ENCODE results near the gene GGA2.
"Not testable (repeated sequence)": the region's sequence is repeated elsewhere in the genome, so short reads cannot be mapped to it uniquely, and the experiment has no call there.

Gene GGA2

DNA sequence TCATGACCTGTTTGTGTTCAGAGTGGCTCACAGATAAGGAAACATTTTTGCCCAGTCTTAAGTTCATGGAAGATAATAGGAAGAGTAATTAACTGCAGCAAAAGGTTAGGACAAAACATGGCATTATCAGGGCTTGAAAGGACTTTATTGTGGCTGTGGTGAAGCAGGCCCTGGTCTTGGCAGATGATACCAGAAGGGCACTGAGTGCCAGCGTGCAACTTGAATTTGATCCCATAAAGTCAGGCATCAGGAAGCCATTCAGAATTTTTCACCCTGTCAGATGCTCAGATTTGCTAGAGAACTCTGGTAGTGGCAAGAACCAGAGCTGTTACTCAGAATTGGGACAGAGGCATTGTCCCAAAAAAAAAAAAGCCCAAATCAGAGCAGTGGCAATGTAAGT is 46.1 kb downstream of the GGA2 start:
- no peak for DNase-seq

DNA sequence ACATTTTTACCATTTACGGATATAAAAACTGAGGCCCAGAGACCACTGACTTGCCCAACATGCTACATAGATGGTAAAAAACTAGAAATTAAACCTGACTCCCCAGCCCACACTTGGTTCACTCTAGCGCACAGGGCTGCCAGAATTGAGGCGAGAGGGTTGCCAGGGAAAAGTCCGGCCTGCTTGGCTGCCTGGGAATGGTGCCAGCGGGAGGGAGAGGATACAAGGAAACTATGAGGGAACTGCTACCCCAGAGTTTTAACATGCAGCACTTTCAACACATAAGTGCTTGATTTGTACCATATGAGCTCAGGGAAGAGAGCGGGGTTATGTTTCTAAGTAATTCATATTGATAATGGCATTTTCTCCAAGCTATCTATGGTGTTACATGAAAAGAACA is 47.3 kb downstream of the GGA2 start:
- not testable (repeated sequence) for DNase-seq

DNA sequence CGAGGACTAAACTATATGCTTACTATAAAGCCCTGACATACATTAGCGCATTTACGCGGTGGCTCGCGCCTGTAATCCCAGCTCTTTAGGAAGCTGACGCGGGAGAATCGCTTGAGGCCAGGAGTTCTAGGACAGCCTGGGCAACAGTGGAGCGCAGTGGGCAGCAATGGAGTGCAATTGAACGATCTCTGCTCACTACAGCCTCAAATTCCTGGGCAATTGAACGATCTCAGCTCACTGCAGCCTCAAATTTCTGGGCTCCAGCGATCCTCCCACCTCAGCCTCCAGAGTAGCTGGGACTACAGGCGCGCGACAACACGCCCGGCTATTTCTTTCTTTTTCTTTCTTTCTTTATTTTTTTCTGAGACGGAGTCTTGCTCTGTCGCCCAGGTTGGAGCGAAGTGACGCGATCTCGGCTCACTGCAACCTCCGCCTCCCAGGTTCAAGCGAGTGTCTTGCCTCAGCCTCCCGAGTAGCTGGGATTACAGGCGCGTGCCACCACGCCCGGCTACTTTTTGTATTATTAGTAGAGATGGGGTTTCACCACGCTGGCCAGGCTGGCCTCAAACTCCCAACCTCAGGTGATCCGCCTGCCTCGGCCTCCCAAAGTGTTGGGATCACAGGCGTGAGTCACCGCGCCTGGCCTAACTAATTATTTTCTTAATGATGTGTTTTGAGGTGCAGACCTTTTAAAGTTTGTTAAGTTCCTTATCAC is 56.8 kb downstream of the GGA2 start:
- DNase-seq: no peak

DNA sequence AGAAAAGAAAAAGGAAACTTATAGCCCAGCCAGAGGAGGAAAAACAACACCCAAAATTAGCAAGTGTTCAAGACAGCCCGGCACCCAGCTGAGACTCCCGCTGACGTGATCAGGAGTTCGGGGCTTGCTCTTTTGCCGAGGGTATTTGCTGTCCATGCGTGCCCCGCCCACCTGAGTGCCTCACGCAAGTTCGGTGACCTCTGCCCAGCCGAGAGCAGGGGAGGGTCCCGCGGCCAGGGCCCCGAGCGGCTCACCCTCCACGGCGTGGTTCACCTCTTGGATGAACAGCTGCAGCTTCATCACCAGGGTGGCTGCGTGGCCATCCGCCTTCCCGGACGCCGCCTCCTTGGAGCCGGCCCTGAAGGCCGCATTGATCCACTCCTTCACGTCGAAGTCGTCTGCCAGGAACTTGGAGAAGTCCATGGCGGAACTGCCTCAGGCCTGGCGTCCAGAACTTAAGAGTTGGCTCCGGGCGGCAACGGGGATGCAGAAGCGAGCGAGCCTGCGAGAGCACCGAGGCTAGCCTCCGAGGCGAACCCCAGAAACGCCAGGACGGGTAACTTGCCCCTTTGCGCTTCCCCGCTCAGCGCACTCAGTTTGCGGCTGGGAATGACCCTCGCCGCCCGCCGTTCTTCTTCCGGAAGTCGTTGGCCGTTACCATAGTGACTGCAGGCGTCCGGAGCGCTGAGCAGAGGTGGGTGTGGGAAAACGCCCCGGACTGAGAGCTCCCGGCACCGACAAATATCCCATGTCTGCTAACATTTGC is 57.5 kb downstream of the GGA2 start, which contains the start of gene COG7:
TSS of gene COG7 (minus strand) at position 618 of the 766 bp plus-strand sequence. CDS start at position 423, 195 bp downstream.
- DNase-seq: peak; percentile 90

DNA sequence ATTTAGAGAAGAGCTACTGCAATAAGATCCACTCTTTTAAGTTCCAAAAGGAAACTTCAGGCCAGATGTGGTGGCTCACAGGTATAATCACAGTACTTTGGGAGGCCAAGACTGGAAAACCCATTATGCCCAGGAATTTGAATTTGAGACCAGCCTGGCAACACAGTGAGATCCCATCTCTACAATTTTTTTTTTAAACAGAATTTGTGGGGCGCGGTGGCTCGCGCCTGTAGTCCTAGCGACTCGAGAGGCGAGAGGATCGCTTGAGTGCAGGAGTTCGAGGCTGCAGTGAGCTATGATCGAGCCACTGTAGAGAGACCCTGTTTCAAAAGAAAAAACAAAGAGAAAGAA is 58.1 kb downstream of the GGA2 start:
- no peak for DNase-seq

DNA sequence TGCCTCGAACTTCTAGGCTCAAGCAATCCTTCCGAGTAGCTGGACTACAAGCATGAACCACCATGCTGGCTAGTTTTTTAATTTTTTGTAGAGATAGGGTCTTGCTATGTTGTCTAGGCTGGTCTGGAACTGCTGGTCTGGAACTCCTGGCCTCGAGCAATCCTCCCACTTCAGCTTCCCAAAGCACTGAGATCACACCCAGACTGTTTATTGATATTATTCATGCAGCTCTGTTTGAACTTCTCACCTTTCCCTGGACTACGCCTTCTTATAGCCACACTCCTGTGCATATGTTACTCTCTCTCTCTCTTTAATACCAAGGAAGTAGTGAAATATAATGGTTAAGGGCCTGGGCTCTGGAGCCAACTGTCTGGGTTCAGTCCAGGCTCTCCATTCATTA is 61.9 kb downstream of the GGA2 start:
- no peak for DNase-seq

DNA sequence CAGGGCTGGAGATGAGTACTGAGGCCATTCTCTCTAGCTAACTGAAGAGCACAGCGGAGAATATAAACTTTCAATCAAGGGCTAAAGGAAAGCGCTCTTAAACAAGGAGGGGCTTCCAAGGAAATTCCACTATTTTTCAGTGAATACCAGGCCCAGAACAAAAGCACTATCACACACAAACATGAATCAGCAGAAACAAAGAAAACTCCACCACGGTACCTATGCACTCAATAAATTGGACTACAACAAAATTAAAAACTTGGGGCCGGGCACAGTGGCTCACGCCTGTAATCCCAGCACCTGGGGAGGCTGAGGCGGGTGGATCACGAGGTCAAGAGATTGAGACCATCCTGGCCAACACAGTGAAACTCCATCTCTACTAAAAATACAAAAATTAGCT is 72.8 kb downstream of the GGA2 start:
- not testable (repeated sequence) for DNase-seq

DNA sequence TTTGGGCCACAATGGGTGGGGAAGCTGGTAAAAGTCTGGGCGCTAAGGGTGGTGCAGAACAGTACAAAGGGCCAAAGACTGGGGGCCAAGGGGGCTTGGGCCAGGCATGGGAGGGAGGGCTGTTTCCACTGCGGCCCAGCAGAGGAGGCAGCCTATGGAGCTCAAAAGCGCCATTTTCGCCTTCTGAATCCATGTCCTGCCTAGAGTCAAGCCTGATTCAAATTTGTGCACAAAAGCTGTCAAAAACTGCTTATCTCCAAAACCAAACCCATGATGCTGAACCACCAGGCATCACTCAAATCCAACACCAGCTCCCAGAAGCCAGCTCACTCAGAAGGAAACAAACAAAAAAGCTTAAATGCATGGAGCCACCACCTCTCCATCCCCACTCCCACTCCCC is 73.3 kb downstream of the GGA2 start:
- no peak for DNase-seq

DNA sequence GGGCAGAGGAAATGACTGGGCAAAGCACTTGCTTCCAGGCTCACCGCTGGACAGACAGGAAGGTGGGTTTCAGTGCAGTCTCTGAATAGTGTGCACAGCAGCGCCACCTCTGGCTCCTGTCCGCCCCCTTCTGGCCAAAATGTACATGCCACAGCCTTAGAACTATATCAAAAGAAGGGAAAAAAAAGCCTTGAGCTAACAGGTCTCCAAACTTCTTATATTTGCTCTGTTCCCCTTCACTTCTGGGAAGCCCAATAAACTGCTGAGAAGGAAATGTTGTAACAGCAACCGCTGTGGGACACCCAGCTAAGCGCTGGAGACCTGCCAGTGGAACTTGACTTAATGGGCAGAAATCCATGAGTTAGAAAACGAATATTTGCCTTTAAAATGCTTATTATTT is 74.8 kb downstream of the GGA2 start:
- DNase-seq: peak; percentile 74

DNA sequence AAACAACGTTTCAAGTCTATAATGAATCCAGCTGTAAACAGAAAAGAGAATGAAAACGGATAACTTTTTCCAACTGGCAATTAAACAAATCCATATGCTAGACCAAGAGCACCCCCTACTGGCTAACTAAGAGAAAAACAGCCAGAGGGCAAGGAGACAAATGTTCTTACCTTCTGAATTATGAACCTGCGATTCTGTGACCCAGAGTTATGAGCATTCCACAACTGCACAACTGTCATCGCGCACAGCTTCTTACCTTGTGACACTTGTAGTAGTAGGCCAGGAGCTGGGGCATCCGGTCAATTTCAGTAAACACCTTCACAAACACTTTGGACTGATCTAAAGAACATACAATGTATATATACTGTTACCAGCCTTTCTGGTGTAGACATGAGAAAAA is 75.9 kb downstream of the GGA2 start:
- DNase-seq: peak; percentile 13

DNA sequence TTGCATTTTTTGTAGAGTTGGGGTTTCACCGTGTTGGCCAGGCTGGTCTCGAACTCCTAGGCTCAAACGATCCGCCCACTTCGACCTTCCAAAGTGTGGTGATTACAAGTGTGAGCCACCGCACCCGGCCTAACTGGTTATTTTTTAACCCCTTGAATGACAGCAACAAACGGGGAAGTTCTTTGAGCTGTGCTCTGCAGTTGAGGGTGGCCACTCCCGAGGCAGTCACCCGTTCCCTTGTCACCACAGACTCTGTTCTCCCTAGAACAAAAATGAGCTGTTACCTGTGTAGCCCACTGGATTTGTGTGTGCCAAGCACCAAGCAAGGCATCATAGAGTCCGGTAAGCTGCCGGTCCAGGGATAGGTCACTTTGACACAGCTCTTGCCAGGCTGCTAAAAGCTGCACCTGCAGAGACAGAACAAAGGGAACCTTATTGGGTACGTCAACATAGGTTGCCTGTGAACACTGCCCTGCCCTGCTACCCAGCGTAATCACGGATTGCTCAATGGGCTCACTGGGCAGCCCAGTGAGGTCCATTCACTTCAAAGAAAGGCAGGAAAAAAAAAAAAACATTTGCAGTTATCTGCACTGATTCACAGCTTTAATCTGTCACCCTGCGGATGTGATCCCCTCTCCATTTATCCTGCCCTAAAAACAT is 76.9 kb downstream of the GGA2 start:
- DNase-seq: no peak

DNA sequence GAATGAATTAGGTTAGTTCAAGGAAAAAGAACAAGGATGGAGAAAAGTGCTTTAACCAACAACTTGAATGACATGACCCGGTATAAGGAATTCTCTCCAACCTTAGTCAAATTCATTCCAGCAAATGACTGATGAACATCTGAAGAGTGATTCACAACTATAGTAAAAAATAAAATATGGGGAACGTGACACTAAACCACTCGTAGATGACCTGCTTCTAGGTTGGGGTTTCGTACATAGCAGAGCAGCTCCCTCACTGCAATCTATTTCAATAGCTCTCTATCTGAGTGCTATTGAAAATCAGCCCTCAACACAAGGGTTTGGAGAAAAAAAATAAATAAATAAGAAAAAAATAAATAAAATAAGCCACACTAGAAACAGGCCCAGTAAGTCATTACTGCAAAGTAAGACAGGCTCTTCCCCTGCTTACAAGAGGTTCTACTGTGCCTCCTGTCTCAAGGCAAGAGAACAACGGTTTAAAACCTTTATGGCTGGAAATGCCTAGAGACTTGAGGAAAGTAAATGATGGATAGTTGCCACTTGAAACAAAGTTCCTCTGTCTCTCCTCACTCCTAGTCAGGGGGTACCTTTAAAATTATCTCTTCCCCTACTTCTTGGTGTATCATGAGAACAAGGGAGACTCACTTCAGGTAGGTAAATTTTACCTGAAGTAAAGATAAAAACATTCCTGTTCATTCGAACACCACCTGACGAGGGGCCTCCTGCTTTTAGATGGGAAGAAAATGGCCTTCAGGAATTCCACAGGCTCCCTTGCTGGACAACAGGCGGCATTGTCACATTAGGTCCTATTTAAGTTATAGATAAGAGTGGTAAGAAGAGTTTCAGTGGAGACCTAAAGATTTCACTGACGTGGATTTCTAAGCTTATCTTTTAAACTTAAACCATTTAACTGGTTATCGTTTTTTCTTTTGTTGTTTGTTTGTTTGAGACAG is 77.8 kb downstream of the GGA2 start:
- no peak for DNase-seq

DNA sequence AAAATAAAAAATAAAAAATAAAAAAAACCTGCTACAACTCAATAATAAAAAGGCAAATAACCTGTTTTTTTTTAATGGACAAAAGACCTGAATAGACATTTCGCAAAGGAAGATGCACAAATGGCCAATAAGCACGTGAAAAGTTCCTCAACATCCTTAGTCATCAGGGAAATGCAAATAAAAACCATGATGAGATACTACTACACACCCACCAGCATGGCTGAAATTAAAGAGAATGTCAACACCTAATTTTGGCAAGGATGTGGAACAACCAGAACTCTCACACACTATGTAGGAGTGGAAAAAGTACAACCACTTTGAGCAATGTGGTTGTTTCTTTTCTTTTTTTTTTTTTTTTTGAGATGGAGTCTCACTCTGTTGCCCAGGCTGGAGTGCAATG is 81.9 kb downstream of the GGA2 start:
- no peak for DNase-seq

DNA sequence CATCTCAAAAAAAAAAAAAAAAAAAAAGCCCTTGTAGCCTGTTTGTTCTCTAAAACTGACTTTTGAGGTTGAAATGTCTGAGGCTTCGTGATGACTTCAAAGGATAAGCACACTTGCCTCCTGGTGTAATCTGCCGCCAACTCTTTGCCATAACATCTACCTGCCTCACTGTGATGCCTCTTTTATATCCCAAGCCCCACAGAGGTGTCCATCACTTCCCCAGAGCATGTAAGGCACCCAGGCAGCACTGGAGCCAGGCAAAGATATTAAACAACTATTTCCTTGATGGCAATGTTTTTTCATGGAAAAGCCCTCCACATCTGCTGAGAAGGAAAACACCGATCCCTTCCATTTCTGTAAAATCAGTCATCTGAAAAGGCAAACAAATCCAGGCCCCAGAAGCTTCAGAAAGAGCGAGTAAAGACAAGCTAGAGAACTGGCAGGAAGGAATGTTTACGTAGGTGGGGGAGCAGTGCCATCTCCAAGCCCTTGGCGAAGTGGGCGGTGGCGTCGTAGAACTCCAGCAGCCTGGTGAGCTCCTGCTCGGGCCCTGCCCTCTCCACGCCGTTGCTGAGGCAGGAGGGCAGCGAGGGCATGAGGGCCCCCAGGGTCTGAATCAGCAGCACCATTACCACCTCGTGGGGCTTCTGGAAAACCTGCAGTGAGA is 85.9 kb downstream of the GGA2 start:
- DNase-seq: no peak

DNA sequence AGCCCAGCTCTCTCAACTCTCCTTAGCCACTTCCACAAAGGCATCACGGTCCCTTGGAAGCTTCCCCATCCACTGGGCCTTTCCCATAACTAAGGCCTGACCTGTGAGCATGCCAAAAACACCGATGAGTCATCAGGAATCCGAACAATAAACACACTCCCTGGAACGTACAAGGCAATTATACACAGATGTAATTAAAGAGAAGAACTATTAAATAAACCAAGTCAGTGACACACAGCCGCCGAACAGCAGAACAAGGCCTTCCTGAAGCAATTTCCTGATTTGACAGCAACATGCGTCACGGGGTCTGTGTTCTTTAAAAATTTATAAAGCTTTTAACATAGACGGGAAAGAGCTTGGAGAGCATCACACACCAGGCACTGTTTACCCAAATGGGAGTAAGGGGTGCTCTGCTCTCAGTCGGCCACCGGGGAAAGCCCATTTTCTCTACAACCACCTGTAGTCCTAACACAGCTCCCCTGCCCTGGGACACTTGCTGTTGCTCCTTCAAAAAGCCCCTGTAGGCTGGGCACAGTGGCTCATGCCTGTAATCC is 86.7 kb downstream of the GGA2 start:
- no peak for DNase-seq

DNA sequence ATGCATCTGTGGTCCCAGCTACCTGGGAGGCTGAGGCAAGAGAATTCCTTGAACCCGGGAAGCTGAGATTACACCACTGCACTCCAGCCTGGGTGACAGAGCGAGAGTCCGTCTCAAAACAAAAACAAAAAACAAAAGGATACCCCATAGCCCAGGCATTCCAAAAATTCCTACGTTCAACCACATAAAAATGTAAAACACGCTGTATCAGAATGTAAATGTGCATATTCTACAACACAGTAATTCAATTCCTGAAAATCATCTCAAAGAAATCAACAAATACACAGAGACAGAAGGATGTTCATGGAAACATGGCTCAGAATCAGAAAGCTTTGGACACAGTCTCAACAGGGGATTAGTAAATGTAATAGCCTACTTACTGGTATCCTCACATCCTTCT is 90.3 kb downstream of the GGA2 start:
- no peak for DNase-seq

DNA sequence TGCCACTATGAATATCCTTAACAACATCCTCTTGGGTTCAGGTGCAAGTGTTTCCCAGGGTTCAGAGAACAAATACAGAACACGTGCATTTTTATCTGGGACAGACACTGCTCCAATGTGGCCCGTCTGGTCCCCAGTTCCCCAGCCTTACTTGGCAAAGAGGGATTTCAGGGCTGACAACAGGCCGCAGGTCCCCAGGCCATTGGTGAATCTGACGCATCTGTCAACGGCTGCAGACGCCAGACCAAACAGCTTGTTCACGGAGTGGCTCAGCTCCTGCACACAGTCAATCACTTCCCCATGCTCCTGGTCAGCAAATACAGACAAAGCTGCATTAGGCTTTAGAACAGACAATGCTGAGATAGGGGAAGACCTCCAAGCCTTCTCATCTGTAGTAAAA is 93.5 kb downstream of the GGA2 start:
- no peak for DNase-seq

DNA sequence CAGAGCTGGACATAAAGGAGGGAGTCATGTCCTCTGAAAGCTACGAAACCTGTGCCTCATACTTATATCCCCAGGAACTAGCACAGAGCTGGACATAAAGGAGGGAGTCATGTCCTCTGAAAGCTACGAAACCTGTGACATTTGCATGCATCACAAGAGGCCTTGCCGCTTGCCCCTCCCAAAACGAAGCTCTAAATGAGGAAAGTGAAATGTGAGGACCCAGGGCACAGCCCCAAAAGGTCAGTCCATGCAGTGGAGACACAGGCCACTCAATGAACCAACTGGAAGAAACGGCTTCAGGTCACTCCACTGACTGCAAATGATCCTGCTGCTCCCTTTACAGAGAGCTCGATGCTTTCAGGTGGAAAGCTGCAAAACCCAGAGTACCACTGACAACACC is 95.6 kb downstream of the GGA2 start:
- DNase-seq: no peak
